Endothelial cell (in vitro differentiated cells): ENCODE data around the gene CSTF3. TPM values are rescaled to one million over a fixed set of nuclear protein-coding genes. Genes with fewer than 3 reads are reported as not detected.

Experiments used
- DNase-seq: peaks from one replicate; pipeline ENCODE4 v3.0.0; 2021; ENCODE audit warnings: low spot score
- H3K27ac Mint-ChIP-seq: one replicate; pipeline ENCODE4 v1.8.0; 2021; ENCODE audit warnings: mixed read lengths, inconsistent platforms; ENCODE audit not compliant: unreplicated experiment
- H3K27me3 Mint-ChIP-seq: one replicate; pipeline ENCODE4 v1.8.0; 2021; ENCODE audit warnings: mild to moderate bottlenecking, moderate library complexity, mixed read lengths, inconsistent platforms; ENCODE audit not compliant: unreplicated experiment
- H3K36me3 Mint-ChIP-seq: one replicate; pipeline ENCODE4 v1.8.0; 2021; ENCODE audit warnings: mild to moderate bottlenecking, low read depth, mixed read lengths, inconsistent platforms; ENCODE audit not compliant: unreplicated experiment
- H3K4me1 Mint-ChIP-seq: one replicate; pipeline ENCODE4 v1.8.0; 2021; ENCODE audit warnings: mild to moderate bottlenecking, mixed read lengths, inconsistent platforms; ENCODE audit not compliant: unreplicated experiment
- H3K4me3 Mint-ChIP-seq: one replicate; pipeline ENCODE4 v1.8.0; 2021; ENCODE audit warnings: mild to moderate bottlenecking, mixed read lengths, inconsistent platforms; ENCODE audit not compliant: unreplicated experiment
- H3K9me3 Mint-ChIP-seq: one replicate; pipeline ENCODE4 v1.8.0; 2021; ENCODE audit warnings: mixed read lengths, inconsistent platforms; ENCODE audit not compliant: unreplicated experiment
- CTCF ChIP-seq: fragments of 200-600 bp; sonication (generic); IDR thresholded peaks from one replicate; pipeline ENCODE4 v1.5.0; 2021; ENCODE audit warnings: antibody characterized with exemption; ENCODE audit not compliant: unreplicated experiment
- total RNA-seq: library from RNA; stranded (reverse); fragmentation: NEBNext Ultra II Directional; extraction: Animal tissue kit (Norgen Biotek cat#: 25700); gene quantifications from one replicate; pipeline ENCODE4 v1.2.1, GENCODE V29; 2021; ENCODE audit not compliant: unreplicated experiment

Gene CSTF3
- total RNA-seq, 1 donor from 2014 or later: 23.0 TPM

GRCh38 chr11:33116535-33116934 lies 44.7 kb downstream of the CSTF3 start:
- H3K27ac Mint-ChIP-seq: no peak overlapping the region
- no peaks in the 10 kb centered on the region for H3K36me3 Mint-ChIP-seq
- no peak overlapping the region for H3K4me3 Mint-ChIP-seq
- H3K27me3 Mint-ChIP-seq: no peaks in the 10 kb centered on the region
- no peaks in the 10 kb centered on the region for H3K9me3 Mint-ChIP-seq
- no peak for DNase-seq
- TF ChIP-seq CTCF: no peak
- no peaks in the 10 kb centered on the region for H3K4me1 Mint-ChIP-seq

- no peaks in the 10 kb centered on the region for H3K27me3 Mint-ChIP-seq
- no peaks in the 10 kb centered on the region for H3K9me3 Mint-ChIP-seq
- no peaks in the 10 kb centered on the region for H3K36me3 Mint-ChIP-seq
- no peak overlapping the region for H3K27ac Mint-ChIP-seq
- no peak overlapping the region for H3K4me3 Mint-ChIP-seq
- no peaks in the 10 kb centered on the region for H3K4me1 Mint-ChIP-seq
- no peak for TF ChIP-seq CTCF
- DNase-seq: no peak
Observed at GRCh38 chr11:33110083-33110482, 51.2 kb downstream of the CSTF3 start.

GRCh38 chr11:33109294-33109895 lies 51.9 kb downstream of the CSTF3 start:
- H3K36me3 Mint-ChIP-seq: no peaks in the 10 kb centered on the region
- no peaks in the 10 kb centered on the region for H3K4me1 Mint-ChIP-seq
- no peak overlapping the region for H3K4me3 Mint-ChIP-seq
- H3K27ac Mint-ChIP-seq: no peak overlapping the region
- H3K9me3 Mint-ChIP-seq: no peaks in the 10 kb centered on the region
- no peak for DNase-seq
- TF ChIP-seq CTCF: no peak
- no peaks in the 10 kb centered on the region for H3K27me3 Mint-ChIP-seq

GRCh38 chr11:33103836-33104235 lies 57.4 kb downstream of the CSTF3 start:
- Mint-ChIP-seq H3K4me3 (no peak overlapping the region), H3K36me3 (peaks cover 3% of the 10 kb centered on the region), H3K9me3 (no peaks in the 10 kb centered on the region), H3K4me1 (no peaks in the 10 kb centered on the region), H3K27ac (no peak overlapping the region), H3K27me3 (no peaks in the 10 kb centered on the region)
- DNase-seq: no peak
- no peak for TF ChIP-seq CTCF

GRCh38 chr11:33094157-33094556 lies 67.1 kb downstream of the CSTF3 start:
- DNase-seq: no peak
- no peak overlapping the region for H3K4me3 Mint-ChIP-seq
- no peaks in the 10 kb centered on the region for H3K27me3 Mint-ChIP-seq
- H3K9me3 Mint-ChIP-seq: no peaks in the 10 kb centered on the region
- H3K4me1 Mint-ChIP-seq: no peaks in the 10 kb centered on the region
- TF ChIP-seq CTCF: no peak
- H3K27ac Mint-ChIP-seq: no peak overlapping the region
- H3K36me3 Mint-ChIP-seq: peaks cover 4% of the 10 kb centered on the region
